Measurements from ENCODE around the gene ZFPM1. TPM values are rescaled to one million over a fixed set of nuclear protein-coding genes. Genes with fewer than 3 reads are reported as not detected.

ZFPM1 gene
- total RNA-seq, 1 donor from 2014 or later = 8.4 TPM

GRCh38 chr16:88415381-88415705 lies 37.7 kb upstream of the ZFPM1 start:
- Histone ChIP-seq H3K4me3 (no peak overlapping the region), H3K36me3 (no peaks in the 10 kb centered on the region), H3K9me3 (no peaks in the 10 kb centered on the region), H3K4me1 (no peaks in the 10 kb centered on the region), H3K27me3 (no peaks in the 10 kb centered on the region), H3K27ac (no peak overlapping the region)
- TF ChIP-seq CTCF (IDR thresholded peaks at IDR 0.05) = no peak
- ATAC-seq (no peak), DNase-seq (no peak)
- intact Hi-C loops (cut with DNase I) = no loop called here

- no peak for TF ChIP-seq CTCF (IDR thresholded peaks at IDR 0.05)
- H3K4me1 ChIP-seq = no peaks in the 10 kb centered on the region
- no peak overlapping the region for H3K4me3 ChIP-seq
- DNase-seq = no peak
- no peaks in the 10 kb centered on the region for H3K27me3 ChIP-seq
- ATAC-seq = no peak
- no peaks in the 10 kb centered on the region for H3K9me3 ChIP-seq
- H3K36me3 ChIP-seq = no peaks in the 10 kb centered on the region
- intact Hi-C loops (cut with DNase I) = no loop called here
- no peak overlapping the region for H3K27ac ChIP-seq
These were observed 37.3 kb upstream of the ZFPM1 start for GRCh38 chr16:88415713-88416323.

- ATAC-seq (no peak), DNase-seq (no peak)
These were observed 36.4 kb upstream of the ZFPM1 start for GRCh38 chr16:88416686-88417085.

GRCh38 chr16:88417684-88418476 lies 35.2 kb upstream of the ZFPM1 start:
- ATAC-seq = no peak
- Histone ChIP-seq H3K36me3 (no peaks in the 10 kb centered on the region), H3K4me3 (no peak overlapping the region), H3K4me1 (no peaks in the 10 kb centered on the region), H3K27ac (no peak overlapping the region), H3K9me3 (no peaks in the 10 kb centered on the region), H3K27me3 (no peaks in the 10 kb centered on the region)
- intact Hi-C loops (cut with DNase I) = no loop called here
- no peak for DNase-seq
- no peak for TF ChIP-seq CTCF (IDR thresholded peaks at IDR 0.05)

More at GRCh38 chr16:88416686-88417085, 36.4 kb upstream of the ZFPM1 start:
- no peak overlapping the region for H3K27ac ChIP-seq
- H3K4me1 ChIP-seq = no peaks in the 10 kb centered on the region
- intact Hi-C loops (cut with DNase I) = no loop called here
- H3K27me3 ChIP-seq = no peaks in the 10 kb centered on the region
- no peaks in the 10 kb centered on the region for H3K36me3 ChIP-seq
- no peaks in the 10 kb centered on the region for H3K9me3 ChIP-seq
- H3K4me3 ChIP-seq = no peak overlapping the region
- TF ChIP-seq CTCF (IDR thresholded peaks at IDR 0.05) = no peak

- DNase-seq (no peak), ATAC-seq (no peak)
- Histone ChIP-seq H3K27ac (no peak overlapping the region), H3K4me1 (no peaks in the 10 kb centered on the region), H3K4me3 (no peak overlapping the region), H3K9me3 (no peaks in the 10 kb centered on the region), H3K36me3 (no peaks in the 10 kb centered on the region), H3K27me3 (no peaks in the 10 kb centered on the region)
- intact Hi-C loops (cut with DNase I) = no loop called here
- no peak for TF ChIP-seq CTCF (IDR thresholded peaks at IDR 0.05)
These were observed 34.2 kb upstream of the ZFPM1 start for GRCh38 chr16:88418869-88419268.

Measured in upper lobe of right lung (tissue), 1 donor.